LHCN-M2 (cell line): ENCODE data around the gene HMGN3. TPM values are rescaled to one million over a fixed set of nuclear protein-coding genes. Genes with fewer than 3 reads are reported as not detected.

ENCODE experiments used
- DNase-seq: peaks from one replicate; pipeline ENCODE4 v3.0.0-alpha.2; 2012; ENCODE audit warnings: low read depth
- total RNA-seq: library from RNA; depleted of rRNA; stranded (reverse); fragments of >200 nt; gene quantifications from 2 replicates; pipeline ENCODE4 v1.2.3, GENCODE V29; 2014; rRNA removed

HMGN3 gene
- total RNA-seq, 1 experiment from 2014 or later = 80.7 TPM

DNA sequence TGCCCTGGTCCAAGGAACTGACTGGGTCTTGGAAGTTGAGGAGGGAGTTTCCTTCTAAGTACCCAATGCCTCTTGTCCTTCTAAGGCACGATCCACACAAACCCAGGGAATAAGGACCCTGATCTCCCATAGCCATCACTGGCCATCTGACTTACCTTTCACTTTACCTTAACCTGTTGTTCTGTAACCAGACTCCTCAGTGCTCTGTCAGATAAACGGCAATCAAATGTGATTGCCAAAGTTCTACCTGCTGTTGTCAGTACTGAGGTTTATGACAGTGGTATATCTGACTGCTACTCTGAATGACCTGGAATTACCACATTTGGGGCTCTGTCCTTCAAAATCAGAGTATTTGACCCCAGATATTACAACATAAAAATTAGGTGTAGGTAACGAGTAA lies 49.8 kb downstream of the HMGN3 start:
- no peak for DNase-seq

DNA sequence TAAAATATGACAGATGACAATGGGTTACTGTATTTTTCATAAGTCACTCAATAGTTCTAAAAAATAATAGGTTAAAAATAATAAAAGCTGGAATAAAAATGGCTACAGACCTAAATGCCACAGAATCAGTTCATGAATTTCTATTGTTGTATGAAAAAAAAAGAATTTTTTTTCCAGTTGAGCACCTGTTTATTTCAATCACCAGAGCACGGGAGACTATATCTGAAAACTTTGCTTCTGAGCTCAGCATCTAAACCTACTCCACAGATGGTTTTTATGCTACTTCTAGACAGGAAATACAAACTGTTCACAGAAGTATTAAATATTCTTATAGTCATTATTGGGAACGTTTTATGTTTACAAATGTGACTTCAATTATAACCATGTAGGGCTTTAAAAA lies 50.4 kb downstream of the HMGN3 start:
- peak; percentile 61 for DNase-seq

DNA sequence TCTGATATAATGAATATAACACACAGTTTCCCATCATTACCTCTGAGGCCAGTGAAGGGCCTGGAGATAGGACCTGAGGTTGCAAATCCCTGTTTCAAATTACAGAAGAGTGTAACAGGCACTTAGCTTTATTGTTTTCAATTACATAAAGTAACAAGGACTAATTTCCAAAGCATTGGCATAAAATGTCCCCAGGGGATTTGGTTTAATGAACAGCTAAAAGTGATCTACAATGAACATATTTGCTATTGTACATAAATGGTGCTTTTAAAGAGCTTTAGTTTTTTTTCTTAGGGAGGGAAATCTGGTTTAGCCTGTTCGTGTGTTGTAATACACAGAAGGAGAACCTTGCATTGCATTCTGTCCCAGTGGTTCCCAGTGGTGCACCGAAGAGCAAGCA lies 54.4 kb downstream of the HMGN3 start:
- DNase-seq = no peak

DNA sequence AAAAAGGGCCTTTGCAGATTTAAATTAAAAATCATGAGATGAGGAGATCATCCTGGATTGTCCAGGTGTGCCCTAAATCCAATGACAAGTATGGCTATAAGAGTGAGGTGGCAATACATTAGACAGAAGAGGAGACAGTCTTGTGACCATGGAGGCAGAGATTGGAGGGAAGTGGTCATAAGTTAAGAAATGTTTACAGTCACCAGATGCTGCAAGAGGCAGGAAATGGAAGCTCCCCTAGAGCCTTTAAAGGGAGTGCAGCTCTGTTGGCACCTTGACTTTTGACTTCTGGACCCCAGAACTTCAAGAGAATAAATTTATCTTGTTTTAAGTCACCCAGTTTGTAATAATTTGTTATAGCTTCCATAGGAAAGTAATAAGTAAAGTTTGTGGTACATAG lies 61.1 kb downstream of the HMGN3 start:
- DNase-seq = no peak

DNA sequence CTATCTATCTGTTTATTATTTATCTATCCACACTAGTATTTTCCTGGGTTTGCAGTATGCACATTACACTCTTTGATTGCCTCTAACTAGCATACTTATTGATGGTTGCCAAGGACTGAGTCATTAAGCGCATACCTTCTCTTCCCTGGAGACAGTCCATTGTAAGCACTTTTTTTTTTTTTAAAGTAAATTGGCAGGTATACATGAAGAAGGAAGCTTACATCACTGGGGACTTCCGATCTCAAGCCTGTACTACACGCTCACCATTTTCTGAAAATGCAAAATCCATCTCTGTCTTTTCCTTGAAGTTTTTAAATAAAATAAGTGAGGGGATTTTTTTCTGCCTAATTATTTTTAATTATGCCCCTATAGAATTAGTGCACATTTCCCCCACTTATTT lies 63.5 kb downstream of the HMGN3 start:
- DNase-seq = no peak

DNA sequence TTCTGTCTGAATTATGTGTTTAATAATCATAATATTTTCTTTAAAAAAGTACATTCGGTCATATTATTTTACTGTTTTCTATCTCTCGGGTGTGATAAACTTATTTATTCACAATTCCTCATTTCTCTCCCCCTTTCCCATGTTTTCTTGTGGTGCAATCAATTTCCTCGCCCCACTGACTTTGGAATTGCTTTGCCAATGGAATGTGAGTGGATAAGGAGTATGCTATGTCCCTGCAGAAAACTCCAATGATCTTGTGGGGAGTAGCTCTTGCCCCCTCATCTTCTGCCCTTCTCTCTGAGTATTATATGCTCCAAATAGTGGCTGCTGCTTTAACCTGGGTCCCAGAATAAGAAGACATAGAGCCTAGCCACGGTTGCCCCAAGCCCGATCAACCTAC lies 64.1 kb downstream of the HMGN3 start:
- DNase-seq = no peak

DNA sequence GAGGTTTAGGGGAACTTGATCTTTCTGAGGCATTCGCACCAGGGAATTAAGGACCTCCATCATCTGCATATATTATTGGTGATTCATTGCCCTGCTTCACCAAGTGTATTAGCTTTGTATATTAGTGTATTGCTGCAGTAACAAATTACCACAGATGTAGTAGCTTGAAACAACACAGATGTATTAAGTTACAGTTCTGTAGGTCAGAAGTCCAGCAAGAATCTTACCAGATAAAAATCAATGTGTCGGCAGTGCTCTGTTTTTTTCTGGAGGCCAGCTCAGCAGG lies 65.8 kb downstream of the HMGN3 start:
- DNase-seq = peak; percentile 31

DNA sequence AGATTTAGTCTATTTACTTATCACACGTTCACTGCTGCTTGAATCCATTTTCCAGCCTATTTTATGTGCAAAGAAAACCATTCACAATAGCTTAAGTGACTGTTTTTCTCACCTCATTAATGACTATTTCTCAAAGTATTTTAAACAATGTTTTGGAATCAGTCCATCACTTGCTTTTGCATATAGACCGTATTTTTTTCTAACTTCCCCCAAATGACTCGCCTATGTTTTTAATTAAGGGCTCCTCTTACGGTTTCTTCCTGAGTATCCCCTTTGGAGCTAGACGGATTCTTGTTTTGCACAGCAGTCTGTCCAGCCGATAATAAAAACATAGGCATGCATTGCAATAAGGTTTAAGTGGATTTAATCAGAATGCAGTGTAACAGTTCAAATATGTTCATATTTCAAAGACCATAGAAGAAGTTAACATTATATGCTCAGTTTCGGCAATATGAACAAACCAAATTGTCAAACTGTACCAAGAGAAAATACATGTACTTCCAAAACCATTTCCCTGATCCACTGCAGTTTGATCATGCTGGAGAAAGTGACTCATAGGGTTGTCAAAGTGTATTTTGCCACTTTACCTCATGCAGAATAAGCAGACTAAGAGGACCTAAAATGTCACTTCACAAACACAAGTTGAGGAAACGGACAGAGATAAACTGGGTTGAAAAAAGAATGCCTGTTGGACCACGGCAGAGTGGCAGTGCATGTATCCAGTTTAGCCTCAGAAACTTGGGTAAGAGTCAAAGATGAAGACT lies 66.4 kb downstream of the HMGN3 start:
- DNase-seq = peak; percentile 35

DNA sequence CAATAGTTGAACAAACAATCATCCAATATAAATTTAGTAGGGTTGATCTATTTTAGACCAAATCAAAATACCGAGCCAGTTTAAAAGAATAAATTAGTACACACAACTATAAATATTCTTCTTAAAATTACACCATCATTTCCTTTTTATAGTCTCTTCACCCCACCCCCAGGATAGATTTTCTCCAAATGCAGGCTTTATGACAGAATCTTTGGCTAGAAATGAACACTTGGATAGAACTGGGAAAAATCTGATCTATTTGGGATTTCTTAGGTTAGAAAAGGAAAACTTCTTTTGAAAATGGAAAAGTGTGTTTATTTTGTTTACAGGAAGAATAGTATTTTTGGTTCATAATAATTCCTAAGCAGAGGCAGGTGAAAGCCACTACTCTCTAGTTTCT lies 74.6 kb downstream of the HMGN3 start:
- DNase-seq = no peak

DNA sequence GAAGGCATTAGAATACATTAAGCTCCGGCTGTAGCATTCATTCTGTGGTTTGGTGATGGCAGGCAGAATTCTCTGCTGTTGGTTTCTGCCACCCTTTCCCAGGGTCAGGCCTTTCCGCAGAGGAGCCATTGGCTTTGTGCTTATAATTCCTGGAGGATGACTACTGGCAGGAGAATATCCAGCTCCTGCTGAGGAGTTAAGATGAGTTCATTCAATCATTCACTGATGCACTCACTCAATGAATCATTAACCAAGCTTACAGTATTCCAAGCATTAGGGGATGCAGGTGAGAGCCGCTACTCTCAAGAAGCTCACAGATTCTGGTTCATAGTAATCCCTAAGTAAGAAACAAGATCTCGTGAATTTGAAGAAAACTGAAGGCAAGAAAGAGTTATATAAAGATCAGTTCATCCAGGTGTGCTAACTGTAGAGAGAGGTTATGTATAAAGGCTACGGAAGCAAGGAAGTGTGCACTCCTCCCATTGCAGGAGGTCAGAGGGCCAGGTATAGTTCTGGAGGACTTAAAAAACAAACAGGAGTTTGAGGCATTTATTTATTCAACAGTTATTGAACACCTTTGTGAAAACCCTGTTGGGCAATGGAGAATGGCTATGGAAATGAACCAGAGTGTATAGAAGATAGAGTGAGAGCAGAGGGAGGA lies 75.5 kb downstream of the HMGN3 start:
- DNase-seq = no peak

DNA sequence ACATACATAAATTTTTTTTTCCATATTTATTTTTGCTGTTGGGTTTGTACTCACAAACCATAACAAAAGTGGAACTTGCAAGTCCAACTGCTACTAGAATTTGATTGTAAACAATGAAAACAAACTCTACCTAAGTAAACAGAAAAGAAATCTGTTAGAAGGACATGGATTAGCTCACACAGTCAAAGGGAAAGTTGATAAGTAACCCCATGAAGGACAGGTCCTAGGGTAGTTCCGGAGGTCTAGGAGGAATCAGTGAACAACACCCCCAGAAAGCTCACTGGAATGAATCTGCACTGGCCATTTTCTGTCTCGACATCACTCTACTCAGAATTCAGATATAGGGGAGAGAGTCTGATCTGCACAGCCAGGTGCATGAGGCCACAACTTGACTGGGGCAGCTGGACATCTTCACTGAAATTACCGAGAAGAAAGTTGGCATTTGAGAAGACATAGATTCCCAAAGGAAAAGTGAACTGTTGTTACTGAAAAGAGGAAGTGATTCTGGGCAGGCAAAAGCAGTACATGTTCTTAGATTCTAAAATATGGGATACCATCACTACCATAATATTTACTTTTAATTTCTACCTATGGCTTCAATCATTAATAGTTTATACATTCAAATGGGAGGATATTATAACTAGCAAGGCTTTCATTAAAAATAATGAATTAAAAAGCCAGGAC lies 76.4 kb downstream of the HMGN3 start:
- DNase-seq = no peak

DNA sequence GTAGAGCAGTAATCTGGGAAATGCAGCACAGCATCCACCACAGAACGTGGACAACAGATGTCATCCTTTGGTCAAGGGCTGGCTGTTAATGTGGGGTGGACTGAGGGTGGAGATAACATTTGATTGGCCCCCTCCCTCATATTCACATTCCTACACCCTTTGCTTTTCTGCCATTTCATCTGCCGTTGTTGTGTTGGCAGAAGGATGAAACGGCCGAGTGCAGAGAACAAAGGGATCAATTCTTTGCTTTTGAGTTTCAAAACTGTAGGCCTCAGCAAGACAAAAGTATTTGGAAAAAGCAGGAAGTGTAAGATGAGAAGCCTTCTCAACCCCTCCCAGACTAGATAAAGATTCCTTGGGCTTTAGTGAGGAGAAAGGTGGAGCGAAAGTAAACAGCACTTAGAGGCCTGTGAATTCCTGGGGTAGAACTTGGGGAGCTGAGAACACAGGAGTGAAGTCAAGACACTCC lies 82.2 kb downstream of the HMGN3 start:
- DNase-seq = no peak

Other genes starting within 250 kb of the HMGN3 start
- 20.1 and 23.7 TPM in 2 replicates for gene PHIP, start 156.4 kb downstream of the HMGN3 start, total RNA-seq